ENCODE measurements around the gene MTARC1. TPM values are rescaled to one million over a fixed set of nuclear protein-coding genes. Genes with fewer than 3 reads are reported as not detected.

The MTARC1 gene
- total and polyA plus RNA-seq, 9 of the 15 experiments (the other 6 are each of a cell fraction or from before 2014, with no cell fraction given) = 0.07 to 0.14 (median 0.11) TPM; not detected in 6

DNA sequence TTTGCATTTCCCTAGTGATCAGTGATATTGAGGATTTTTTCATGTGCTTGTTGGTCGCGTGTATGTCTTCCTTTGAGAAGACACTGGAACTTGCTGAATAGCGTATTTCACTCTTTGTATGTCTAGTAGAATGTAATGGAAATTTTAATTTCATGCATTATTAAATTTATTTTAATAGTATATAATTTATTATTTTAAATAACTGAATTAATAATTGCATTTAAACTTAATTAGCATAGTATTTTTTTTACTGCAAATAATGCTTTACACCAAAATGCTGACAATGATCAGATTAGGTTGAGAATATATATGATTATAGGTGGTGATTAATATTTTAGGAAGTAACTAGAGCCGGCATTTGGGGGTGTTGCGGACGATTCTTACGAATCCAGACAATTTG lies 10.5 kb upstream of the MTARC1 start (continued):
- TF ChIP-seq, protein P1, sequence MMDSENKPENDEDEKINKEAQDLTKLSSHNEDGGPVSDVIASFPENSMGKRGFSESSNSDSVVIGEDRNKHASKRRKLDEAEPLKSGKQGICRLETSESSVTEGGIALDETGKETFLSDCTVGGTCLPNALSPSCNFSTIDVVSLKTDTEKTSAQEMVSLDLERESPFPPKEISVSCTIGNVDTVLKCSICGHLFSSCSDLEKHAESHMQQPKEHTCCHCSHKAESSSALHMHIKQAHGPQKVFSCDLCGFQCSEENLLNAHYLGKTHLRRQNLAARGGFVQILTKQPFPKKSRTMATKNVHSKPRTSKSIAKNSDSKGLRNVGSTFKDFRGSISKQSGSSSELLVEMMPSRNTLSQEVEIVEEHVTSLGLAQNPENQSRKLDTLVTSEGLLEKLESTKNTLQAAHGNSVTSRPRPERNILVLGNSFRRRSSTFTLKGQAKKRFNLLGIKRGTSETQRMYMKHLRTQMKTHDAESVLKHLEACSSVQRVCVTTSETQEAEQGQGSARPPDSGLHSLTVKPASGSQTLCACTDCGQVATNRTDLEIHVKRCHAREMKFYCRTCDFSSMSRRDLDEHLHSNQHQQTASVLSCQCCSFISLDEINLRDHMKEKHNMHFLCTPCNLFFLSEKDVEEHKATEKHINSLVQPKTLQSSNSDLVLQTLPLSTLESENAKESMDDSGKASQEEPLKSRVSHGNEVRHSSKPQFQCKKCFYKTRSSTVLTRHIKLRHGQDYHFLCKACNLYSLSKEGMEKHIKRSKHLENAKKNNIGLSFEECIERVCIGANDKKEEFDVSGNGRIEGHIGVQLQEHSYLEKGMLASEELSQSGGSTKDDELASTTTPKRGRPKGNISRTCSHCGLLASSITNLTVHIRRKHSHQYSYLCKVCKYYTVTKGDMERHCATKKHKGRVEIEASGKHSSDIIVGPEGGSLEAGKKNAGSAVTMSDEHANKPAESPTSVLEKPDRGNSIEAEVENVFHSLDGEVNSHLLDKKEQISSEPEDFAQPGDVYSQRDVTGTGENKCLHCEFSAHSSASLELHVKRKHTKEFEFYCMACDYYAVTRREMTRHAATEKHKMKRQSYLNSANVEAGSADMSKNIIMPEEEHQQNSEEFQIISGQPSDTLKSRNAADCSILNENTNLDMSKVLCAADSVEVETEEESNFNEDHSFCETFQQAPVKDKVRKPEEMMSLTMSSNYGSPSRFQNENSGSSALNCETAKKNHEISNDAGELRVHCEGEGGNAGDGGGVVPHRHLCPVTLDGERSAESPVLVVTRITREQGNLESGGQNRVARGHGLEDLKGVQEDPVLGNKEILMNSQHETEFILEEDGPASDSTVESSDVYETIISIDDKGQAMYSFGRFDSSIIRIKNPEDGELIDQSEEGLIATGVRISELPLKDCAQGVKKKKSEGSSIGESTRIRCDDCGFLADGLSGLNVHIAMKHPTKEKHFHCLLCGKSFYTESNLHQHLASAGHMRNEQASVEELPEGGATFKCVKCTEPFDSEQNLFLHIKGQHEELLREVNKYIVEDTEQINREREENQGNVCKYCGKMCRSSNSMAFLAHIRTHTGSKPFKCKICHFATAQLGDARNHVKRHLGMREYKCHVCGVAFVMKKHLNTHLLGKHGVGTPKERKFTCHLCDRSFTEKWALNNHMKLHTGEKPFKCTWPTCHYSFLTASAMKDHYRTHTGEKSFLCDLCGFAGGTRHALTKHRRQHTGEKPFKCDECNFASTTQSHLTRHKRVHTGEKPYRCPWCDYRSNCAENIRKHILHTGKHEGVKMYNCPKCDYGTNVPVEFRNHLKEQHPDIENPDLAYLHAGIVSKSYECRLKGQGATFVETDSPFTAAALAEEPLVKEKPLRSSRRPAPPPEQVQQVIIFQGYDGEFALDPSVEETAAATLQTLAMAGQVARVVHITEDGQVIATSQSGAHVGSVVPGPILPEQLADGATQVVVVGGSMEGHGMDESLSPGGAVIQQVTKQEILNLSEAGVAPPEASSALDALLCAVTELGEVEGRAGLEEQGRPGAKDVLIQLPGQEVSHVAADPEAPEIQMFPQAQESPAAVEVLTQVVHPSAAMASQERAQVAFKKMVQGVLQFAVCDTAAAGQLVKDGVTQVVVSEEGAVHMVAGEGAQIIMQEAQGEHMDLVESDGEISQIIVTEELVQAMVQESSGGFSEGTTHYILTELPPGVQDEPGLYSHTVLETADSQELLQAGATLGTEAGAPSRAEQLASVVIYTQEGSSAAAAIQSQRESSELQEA (IDR thresholded peaks at IDR 0.05; ENCODE audit: low read depth) = no peak
- TF ChIP-seq ETV1 (tag; conservative IDR thresholded peaks at IDR 0.05; ENCODE audit: low read depth) (no peak), SNRNP70 (optimal IDR thresholded peaks at IDR 0.05; ENCODE audit: low read depth, low read length) (no peak), GABPA (tag; conservative IDR thresholded peaks at IDR 0.05; ENCODE audit: low read depth) (no peak), MAFF (IDR thresholded peaks at IDR 0.05; ENCODE audit: low read length) (no peak)
- TF ChIP-seq, protein P2, sequence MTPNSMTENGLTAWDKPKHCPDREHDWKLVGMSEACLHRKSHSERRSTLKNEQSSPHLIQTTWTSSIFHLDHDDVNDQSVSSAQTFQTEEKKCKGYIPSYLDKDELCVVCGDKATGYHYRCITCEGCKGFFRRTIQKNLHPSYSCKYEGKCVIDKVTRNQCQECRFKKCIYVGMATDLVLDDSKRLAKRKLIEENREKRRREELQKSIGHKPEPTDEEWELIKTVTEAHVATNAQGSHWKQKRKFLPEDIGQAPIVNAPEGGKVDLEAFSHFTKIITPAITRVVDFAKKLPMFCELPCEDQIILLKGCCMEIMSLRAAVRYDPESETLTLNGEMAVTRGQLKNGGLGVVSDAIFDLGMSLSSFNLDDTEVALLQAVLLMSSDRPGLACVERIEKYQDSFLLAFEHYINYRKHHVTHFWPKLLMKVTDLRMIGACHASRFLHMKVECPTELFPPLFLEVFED (CRISPR knock-in tag; conservative IDR thresholded peaks at IDR 0.05) = no peak
- TF ChIP-seq, protein P3, sequence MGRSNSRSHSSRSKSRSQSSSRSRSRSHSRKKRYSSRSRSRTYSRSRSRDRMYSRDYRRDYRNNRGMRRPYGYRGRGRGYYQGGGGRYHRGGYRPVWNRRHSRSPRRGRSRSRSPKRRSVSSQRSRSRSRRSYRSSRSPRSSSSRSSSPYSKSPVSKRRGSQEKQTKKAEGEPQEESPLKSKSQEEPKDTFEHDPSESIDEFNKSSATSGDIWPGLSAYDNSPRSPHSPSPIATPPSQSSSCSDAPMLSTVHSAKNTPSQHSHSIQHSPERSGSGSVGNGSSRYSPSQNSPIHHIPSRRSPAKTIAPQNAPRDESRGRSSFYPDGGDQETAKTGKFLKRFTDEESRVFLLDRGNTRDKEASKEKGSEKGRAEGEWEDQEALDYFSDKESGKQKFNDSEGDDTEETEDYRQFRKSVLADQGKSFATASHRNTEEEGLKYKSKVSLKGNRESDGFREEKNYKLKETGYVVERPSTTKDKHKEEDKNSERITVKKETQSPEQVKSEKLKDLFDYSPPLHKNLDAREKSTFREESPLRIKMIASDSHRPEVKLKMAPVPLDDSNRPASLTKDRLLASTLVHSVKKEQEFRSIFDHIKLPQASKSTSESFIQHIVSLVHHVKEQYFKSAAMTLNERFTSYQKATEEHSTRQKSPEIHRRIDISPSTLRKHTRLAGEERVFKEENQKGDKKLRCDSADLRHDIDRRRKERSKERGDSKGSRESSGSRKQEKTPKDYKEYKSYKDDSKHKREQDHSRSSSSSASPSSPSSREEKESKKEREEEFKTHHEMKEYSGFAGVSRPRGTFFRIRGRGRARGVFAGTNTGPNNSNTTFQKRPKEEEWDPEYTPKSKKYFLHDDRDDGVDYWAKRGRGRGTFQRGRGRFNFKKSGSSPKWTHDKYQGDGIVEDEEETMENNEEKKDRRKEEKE (IDR thresholded peaks at IDR 0.05; ENCODE audit: borderline replicate concordance in 1 of 2, control insufficient read depth in 1 of 2, low read depth in 2 of 2, low read length in 1 of 2) = no peak
